NCI-H2029 treated with DMSO at 0.1 percent for 48 hours (cell line): ENCODE results near the gene HIVEP3.

ENCODE experiments used
- DNase-seq: peaks from one replicate; lab custom pipeline; 2025; lab: John Stamatoyannopoulos, UW

HIVEP3 gene

GRCh38 chr1:41613689-41614574 lies 304.8 kb downstream of the HIVEP3 start:
- no peak for DNase-seq

- no peak for DNase-seq
These were observed 305.8 kb downstream of the HIVEP3 start for GRCh38 chr1:41612953-41613352.

DNA sequence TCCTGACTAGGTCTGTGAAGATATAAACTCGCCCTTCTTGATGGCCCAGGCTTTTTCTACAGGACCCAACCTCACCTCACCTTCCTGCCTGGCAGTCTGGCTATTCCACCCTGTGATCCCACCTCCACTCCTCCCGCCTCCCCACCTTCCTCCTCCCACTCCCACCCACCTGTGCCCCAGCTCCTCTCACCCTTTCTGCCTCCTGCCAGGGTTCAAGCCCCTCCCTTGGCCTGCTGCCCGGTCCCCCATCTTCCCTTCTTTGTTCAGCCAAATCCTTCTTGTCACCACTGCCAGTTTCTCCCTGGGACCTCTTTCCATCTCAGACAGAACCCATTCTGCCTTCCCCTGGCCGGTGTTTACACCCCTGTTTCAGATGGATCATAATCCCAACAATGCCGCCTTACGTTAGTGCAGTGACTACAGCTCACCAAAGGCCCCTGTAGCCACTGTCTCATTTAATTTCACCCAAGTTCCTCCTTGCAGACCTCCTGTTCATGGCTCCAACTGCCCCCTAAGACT lies 306.7 kb downstream of the HIVEP3 start:
- no peak for DNase-seq

- DNase-seq = peak; percentile 71
These were observed 307.4 kb downstream of the HIVEP3 start for GRCh38 chr1:41611068-41611931.

DNA sequence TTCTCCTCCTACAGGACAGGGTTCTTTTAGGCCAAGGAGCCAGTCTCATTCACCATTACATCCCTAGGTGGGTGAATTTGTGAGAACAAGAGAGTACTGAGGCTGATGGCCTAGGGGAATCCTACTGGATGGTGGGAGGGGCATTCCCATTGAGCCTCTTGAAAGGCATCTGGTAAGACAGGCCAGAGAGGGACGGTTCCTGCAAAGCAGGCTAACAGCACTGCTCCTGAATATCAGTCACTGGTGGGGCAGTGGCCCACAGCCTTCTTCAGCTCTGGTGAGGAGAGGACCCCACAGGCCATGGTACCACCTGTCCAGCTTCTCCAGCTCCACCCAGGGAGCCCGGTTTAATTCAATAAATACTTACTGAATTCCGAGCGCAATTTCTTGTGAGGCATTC lies 308.4 kb downstream of the HIVEP3 start:
- no peak for DNase-seq

DNA sequence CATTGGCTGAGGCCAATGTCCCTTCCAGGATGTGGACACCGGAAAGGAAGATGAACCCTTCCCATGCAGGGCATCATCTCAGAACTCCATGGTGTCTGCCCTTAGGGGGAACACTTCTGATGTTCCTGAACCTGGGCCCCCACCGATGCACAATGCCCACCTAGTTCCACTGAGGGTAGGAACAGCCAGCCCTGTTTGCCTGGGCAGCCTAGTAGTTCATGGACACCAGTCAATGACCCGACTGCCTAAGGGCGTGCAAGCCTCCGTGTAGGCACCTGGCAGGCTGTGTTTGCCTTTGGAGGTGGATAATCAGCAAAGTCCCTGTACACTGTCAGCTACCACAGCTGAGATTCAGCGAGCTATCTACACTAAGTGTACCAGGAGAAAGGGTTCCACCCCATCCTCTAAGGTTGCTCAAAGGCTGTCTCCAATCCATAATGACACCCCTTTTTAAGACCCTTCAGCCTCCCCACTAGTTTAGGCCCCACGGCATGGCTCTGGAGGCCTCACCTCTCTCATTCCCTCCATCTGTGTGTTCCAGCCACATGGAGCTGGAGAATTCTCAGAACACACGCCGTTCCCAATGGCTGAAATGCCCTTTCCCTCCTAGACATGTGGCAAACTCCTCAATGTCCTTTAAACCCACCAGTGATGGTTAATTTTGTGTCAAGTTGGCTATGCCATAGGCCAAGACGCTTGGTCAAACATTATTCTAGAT lies 309.4 kb downstream of the HIVEP3 start:
- DNase-seq = no peak

DNA sequence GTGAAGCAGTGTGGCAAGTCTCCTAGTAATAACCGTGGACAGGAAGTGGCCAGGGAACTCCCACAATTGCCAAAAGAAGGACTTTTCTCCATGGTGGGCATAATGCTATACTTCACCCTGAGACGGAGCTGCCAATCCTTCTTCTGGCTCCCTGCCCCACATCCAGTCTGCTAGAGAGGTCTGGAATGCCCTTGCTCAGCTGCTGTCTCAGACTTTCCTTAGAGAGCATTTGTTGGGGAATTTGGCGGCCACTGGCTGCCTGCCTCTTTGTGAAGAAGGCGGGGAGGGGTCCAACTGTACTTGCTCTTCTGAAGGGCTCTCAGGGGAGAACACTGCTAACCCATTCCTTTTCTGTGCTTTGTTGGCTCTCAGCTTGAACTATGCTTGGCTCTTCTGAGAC lies 310.5 kb downstream of the HIVEP3 start:
- no peak for DNase-seq

- no peak for DNase-seq
These were observed 310.9 kb downstream of the HIVEP3 start for GRCh38 chr1:41607808-41608207.

DNA sequence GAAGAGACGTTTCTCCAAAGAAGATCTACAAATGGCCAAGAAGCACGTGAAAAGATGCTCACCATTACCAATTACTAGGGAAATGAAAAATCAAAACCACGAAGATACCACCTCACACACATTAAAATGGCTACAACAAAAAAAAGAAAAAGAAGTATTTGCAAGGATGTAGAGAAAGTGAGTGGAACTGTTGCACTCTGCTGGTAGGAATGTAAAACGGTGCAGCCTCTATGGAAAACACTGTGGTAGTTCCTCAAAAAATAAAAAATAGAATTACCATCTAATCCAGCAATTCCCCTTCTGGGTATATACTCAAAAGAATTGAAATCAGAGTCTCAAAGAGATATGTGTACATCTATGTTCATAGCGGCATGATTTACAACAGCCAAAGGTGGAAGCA lies 318.8 kb downstream of the HIVEP3 start:
- DNase-seq = no peak

DNA sequence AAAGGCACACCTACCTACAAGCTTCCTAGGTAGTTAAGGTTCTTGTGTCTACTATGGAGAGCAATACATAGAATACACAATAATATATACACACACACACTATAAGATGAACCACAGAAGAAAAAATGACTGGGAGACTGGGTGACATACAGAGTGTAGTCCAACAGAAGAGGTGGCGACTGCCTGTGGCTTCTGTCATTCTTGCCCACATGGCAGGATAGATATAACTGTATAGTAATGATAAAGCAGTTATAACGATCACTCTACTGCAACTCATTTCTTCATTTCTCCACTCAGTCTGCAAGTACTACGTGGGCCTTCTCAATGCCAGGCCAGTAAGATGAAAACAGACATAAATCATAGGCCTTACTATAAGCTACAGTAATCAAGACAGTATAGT lies 320.4 kb downstream of the HIVEP3 start:
- no peak for DNase-seq

DNA sequence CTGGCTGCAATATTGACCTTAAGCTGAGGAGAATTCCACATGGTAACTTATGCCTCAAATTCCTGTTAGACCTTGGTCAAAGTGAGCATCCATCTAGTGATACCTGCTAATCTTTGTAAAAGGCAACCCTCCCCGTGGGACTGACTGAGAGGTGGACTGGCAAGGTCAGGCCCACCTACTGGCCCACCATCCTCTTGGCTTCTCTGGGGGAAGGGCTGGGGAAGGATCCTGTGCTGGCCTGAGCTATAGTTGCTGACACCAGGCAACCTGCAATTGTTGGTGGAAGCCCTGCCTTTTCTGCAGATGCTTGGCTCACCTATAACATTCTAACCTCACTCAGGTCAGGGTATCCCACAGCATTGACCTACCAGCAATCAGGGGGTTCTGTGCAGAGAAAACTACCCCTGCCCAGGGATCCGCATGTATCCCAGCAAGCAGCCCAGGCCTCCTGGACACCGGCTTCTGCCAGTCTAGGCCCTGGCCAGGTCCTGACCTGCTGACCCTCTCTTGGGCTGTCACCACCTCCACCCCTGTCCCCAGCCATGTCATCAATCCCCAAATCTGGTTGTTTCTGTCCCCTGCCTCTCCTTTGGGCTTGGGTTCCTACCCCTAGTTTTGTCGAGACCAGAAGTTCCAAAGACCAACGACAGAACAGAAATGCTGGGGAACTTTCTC lies 326.1 kb downstream of the HIVEP3 start:
- DNase-seq = no peak

DNA sequence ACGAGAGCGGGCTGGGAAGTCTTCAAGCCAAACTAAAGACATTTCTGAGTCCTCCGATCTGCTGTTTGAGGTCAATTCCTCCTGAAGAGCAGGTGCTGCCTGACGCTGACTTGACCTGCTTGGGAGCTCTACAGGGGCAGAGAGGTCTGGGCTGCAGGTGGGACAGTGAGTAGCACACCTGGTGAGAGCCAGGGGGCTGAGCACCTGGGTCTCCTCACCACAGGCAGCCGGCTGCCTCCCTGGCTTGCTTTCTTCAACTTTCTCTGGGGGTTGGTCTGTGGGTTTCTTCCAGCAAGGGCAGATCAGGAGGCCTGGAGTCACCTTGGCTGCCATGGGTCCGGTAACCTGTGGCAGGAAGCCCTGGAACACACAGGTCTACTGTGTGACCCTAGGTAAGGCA lies 326.8 kb downstream of the HIVEP3 start:
- no peak for DNase-seq

DNA sequence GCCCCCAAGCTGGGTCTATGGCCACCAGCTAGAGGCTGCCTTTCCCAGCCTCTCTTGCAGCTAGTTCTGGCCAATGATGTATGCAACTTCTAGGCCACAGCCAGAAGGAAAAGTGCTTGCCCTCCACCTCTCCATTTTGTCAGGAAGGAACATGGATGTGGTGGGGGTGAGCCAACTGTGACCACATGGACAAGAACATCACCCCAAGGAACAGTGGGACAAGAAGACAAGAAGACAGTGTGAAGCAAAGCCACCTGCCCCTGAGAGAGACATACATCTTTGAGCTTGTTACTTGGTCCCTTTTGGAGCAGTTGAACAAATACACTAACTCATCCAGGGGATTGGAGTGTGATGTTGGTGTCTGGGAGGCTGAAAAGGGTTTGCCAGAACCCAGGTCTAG lies 328.4 kb downstream of the HIVEP3 start:
- no peak for DNase-seq

DNA sequence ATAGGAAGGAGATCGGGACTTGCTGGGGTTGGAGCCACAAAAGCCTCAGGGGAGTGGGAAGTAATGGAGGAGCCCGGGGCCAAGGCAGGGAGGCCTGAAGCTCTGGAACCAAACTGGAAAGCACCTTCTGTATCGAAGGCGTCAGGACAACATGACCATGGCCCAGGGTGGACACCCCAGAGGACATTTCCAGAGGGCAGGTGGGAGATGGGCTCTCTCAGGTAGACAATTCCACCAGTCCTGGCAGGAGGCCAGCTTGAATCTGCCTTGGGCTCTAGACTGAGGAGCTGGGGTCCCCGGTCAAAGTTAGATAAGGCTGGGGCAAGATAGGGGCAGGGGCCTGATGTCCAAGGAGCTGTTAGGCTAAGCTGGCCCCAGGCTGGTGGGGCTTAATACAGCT lies 329.3 kb downstream of the HIVEP3 start:
- no peak for DNase-seq

DNA sequence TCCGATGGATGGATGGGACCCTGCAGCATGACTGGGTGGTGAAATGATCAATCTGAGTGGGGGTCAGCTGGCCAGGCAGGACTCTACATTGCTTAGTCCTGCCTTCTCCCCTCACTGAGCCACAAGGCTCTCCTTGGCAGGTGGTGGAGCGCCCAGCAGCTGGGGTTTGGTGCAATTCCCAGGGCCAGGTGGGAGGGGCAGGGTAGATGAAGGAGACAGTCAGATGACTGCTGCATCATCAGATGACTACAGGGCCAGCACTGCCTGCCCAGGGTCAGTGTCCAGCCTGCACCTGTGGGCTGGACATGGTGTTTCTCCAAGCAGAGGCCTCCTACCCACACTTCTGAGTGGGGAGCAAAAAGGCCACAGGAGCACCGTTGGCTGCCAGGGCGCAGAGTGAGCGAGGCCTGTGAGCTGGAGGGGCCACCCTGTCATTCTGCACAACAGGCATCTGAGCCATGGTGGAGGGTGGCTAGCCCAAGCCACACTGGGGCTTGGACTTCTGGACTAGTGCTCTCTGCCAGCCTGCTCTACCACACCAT lies 330.3 kb downstream of the HIVEP3 start:
- DNase-seq = no peak

GRCh38 chr1:41587791-41588190 lies 330.9 kb downstream of the HIVEP3 start:
- no peak for DNase-seq

DNA sequence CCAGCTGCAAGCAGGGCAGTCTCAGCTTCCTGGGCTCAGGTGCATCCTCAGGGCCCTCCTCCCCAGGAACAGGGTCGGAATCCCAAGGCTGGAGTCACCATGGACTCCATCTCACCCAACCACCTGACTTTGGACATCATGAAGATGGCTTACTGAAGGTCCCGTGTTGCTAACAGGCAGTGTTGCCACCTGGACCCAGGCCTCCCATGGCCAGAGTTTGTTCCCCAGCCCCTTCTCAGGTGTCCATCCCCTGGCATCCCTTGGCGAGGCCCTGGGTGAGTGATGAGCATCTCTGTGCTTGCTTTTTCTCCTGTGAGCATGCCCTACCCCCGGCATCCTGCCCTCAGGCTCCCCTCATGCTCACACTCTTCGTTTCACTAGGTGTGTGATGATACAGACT lies 332.5 kb downstream of the HIVEP3 start:
- no peak for DNase-seq

- no peak for DNase-seq
These were observed 334.8 kb downstream of the HIVEP3 start for GRCh38 chr1:41583658-41584547.

DNA sequence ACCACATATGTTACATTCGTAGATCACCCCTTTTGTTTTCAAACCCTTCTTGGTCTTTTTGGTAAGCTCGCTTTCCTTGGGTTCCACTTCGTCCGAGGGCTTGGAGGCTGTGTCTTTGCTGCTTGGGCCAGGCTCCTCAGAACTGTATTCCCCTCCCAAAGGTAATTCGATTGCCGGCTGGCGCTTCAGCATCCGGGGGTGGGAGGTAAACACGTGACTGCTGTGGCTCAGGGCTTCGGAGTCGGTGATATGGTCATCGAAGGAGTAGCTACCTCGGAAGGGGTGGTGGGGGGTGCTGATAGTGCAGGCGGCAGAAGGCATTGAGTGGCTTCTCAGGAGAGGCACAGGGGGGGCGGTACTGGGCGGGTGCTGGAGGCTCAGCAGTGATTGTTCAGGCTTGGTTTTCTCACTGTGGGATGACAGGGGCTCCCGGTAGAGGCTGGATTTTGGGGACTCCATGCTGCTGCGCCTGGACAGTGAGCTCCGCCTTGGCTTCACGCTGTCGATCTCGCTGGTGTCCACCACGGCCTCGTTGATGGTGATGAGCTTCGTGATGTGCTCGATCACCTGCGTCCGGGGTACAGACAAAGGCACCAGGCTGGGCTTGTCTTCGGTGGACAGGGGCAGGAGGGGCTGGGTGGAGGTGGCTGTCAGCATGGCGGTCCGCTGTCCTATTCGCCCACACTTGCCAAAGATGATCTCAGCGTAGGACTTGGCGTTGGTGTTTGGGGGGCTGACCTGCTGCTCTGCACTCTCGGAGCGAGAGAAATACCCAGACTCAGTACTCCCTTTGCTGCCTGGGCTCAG lies 335.7 kb downstream of the HIVEP3 start:
- DNase-seq = no peak
